Anterior cingulate cortex (tissue), 58 donors: ENCODE data around the gene ACADVL.

Experiments
- DNase-seq, 58 donors: peaks; one replicate each; lab custom pipeline; 2025; lab: John Stamatoyannopoulos, UW

ACADVL gene

GRCh38 chr17:7190276-7190917 lies 29.3 kb upstream of the ACADVL start:
- DNase-seq: no peak

- DNase-seq: no peak
Measured at GRCh38 chr17:7191069-7191468, 28.7 kb upstream of the ACADVL start.

GRCh38 chr17:7191571-7192270 lies 28.0 kb upstream of the ACADVL start:
- peak in 27 of 58 donors; percentile 8 to 61 (median 22) for DNase-seq

GRCh38 chr17:7192271-7192937 lies 27.3 kb upstream of the ACADVL start:
- DNase-seq: peak in 1 of 58 donors; percentile 3

- DNase-seq: no peak
Measured at GRCh38 chr17:7195971-7196370, 23.8 kb upstream of the ACADVL start.

- no peak for DNase-seq
Measured at GRCh38 chr17:7196651-7197401, 22.9 kb upstream of the ACADVL start.

- DNase-seq: no peak
Measured at GRCh38 chr17:7203391-7203790, 16.3 kb upstream of the ACADVL start.

- peak in 20 of 58 donors; percentile 17 to 71 (median 43) for DNase-seq
Measured at GRCh38 chr17:7204336-7204735, 15.4 kb upstream of the ACADVL start.

GRCh38 chr17:7204828-7205461 lies 14.8 kb upstream of the ACADVL start:
- DNase-seq: peak; percentile 36 to 91 (median 82)

GRCh38 chr17:7205561-7205960 lies 14.2 kb upstream of the ACADVL start:
- no peak for DNase-seq

GRCh38 chr17:7207120-7208001 lies 12.4 kb upstream of the ACADVL start:
- peak in 2 of 58 donors; percentile 27 to 50 for DNase-seq

- no peak for DNase-seq
Measured at GRCh38 chr17:7208027-7208571, 11.6 kb upstream of the ACADVL start.

GRCh38 chr17:7208754-7209460 lies 10.8 kb upstream of the ACADVL start:
- no peak for DNase-seq

GRCh38 chr17:7211491-7212273 lies 8.1 kb upstream of the ACADVL start:
- DNase-seq: no peak

GRCh38 chr17:7213895-7214299 lies 5.8 kb upstream of the ACADVL start:
- peak in 47 of 58 donors; percentile 43 to 93 (median 77) for DNase-seq

GRCh38 chr17:7214300-7215135 lies 5.2 kb upstream of the ACADVL start:
- DNase-seq: peak; percentile 75 to 99 (median 96)
